Lung (tissue), 16 donors: ENCODE data around the gene MYOG. TPM values are rescaled to one million over a fixed set of nuclear protein-coding genes. Genes with fewer than 3 reads are reported as not detected.

Experiments used
- ATAC-seq: fragments of 200-7000 bp; cut with Tn5 transposase; one replicate; pipeline ENCODE4 v1.9.1; 2020; ENCODE audit warnings: moderate number of reproducible peaks; ENCODE audit not compliant: insufficient read depth, low FRiP score
- DNase-seq, 3 donors: peaks; one replicate each; pipeline ENCODE4 v3.0.0-alpha.2; 2013 to 2017
- H3K27ac ChIP-seq, 2 donors: one replicate each; pipeline ENCODE4 v1.5.1; 2013; ENCODE audit warnings: mild to moderate bottlenecking in 2 of 2, moderate library complexity in 2 of 2, control low read depth in 1 of 2, inconsistent platforms in 1 of 2, low read depth in 1 of 2, low read length in 1 of 2
- H3K27me3 ChIP-seq, 3 donors: one replicate each; pipeline ENCODE4 v1.5.1; 2013; ENCODE audit warnings: low read length in 2 of 3; ENCODE audit not compliant: control insufficient read depth in 3 of 3, insufficient read depth in 3 of 3
- H3K36me3 ChIP-seq, 4 donors: one replicate each; pipeline ENCODE4 v1.5.1; 2013; ENCODE audit warnings: low read length in 4 of 4, mild to moderate bottlenecking in 1 of 4, moderate library complexity in 1 of 4; ENCODE audit not compliant: control insufficient read depth in 4 of 4, insufficient read depth in 4 of 4
- H3K4me1 ChIP-seq, 5 donors: one replicate each; pipeline ENCODE4 v1.5.1; 2013; ENCODE audit warnings: low read length in 5 of 5, mild to moderate bottlenecking in 2 of 5, moderate library complexity in 1 of 5; ENCODE audit not compliant: control insufficient read depth in 5 of 5, insufficient read depth in 5 of 5
- H3K4me3 ChIP-seq: one replicate; pipeline ENCODE4 v1.5.1; 2013; ENCODE audit warnings: mild to moderate bottlenecking, control low read depth, moderate library complexity
- H3K9ac ChIP-seq, 2 donors: one replicate each; pipeline ENCODE4 v1.5.1; 2013; ENCODE audit warnings: low read length in 2 of 2, control low read depth in 1 of 2; ENCODE audit not compliant: insufficient read depth in 1 of 2
- H3K9me3 ChIP-seq, 4 donors: one replicate each; pipeline ENCODE4 v1.5.1; 2013; ENCODE audit warnings: low read length in 3 of 4, mild to moderate bottlenecking in 1 of 4, moderate library complexity in 1 of 4; ENCODE audit not compliant: control insufficient read depth in 4 of 4, insufficient read depth in 3 of 4
- WGBS, 2 donors: extraction: QIAGEN DNeasy Blood & Tissue Kit; methylation state at CpG; one replicate each; pipeline ENCODE4 v1.1.7; 2013; 5-methylcytosine and 5-hydroxymethylcytosine counted together
- long read RNA-seq, 5 donors: transcript quantifications; one replicate each; lab custom pipeline, GENCODE V29; 2026
- polyA plus RNA-seq, 2 donors: library from polyadenylated mRNA; stranded (reverse); fragments of 200-250 nt; gene quantifications; one replicate each; pipeline ENCODE4 v1.2.1, GENCODE V29; 2013
- total RNA-seq, 2 donors: library from RNA; depleted of rRNA in 1 of 2; stranded (reverse); fragments of >200 nt in 1 of 2; gene quantifications; one replicate each; pipeline ENCODE4 v1.2.1, GENCODE V29; 2014 to 2021
- TF ChIP-seq, protein P1 (sequence below): IDR thresholded peaks from 2 replicates; pipeline ENCODE4 v1.5.1; 2012; ENCODE audit warnings: mild to moderate bottlenecking; ENCODE audit errors: control extremely low read depth, extremely low read depth
- donor health status: control.
- donor health status: control.
- donor health status: Bipolar disorder and iron deficiency.
- donor health status: healthy.
- donor health status: DM: yes; HTN: yes; CAD: no.

The MYOG gene
- total RNA-seq (not detected), polyA plus RNA-seq (not detected)
- long read RNA-seq, donor 1 = 0 reads
- long read RNA-seq, donor 2 = 0 reads
- long read RNA-seq, donor 3 = 0 reads
- long read RNA-seq, donor 4 = 0 reads
- long read RNA-seq, donor 5 = 0 reads

DNA sequence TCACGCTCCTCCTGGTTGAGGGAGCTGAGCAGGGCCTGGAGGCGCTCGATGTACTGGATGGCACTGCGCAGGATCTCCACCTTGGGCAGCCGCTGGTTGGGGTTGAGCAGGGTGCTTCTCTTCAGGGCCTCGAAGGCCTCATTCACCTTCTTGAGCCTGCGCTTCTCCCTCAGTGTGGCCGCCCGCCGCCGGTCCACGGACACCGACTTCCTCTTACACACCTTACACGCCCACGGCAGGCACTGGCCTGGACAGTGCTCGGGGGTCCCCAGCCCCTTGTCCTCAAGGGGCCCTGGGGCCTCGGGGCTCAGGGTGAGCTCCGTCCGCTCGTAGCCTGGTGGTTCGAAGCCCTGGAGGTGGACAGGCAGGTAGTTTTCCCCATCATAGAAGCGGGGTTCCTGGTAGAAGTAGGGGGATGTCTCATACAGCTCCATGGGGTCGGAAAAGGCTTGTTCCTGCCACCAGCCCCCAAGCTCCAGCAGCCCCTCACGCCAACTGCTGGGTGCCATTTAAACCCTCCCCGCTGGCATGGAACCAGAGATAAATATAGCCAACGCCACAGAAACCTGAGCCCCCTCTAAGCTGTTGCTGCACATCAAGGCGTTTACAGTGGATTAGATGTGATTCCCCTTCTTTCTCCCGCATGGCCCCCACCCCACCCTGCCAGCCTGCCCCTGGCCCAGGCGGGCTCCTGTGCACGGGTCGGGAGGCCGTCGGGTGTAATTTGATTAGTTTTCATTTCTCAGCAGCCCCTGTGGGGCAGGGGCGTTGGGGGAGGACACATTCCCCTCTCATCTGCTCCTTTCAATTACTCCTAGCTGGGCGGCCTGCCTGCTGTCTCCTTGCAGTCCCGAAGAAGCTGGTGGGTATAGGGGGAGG is at the start of gene MYOG:
TSS of gene MYOG (minus strand) at position 485 of the 879 bp plus-strand sequence. CDS start at position 434, 51 bp downstream.
- H3K4me1 ChIP-seq = no peaks in the 10 kb centered on the region
- TF ChIP-seq, protein P1, sequence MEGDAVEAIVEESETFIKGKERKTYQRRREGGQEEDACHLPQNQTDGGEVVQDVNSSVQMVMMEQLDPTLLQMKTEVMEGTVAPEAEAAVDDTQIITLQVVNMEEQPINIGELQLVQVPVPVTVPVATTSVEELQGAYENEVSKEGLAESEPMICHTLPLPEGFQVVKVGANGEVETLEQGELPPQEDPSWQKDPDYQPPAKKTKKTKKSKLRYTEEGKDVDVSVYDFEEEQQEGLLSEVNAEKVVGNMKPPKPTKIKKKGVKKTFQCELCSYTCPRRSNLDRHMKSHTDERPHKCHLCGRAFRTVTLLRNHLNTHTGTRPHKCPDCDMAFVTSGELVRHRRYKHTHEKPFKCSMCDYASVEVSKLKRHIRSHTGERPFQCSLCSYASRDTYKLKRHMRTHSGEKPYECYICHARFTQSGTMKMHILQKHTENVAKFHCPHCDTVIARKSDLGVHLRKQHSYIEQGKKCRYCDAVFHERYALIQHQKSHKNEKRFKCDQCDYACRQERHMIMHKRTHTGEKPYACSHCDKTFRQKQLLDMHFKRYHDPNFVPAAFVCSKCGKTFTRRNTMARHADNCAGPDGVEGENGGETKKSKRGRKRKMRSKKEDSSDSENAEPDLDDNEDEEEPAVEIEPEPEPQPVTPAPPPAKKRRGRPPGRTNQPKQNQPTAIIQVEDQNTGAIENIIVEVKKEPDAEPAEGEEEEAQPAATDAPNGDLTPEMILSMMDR = no peak
- no peak within 1 kb of the TSS for H3K9ac ChIP-seq
- no peak within 1 kb of the TSS for H3K27ac ChIP-seq
- H3K27me3 ChIP-seq = peaks cover 0 to 3% (median 0%) of the 10 kb centered on the region in 3 donors
- H3K36me3 ChIP-seq = no peaks in the 10 kb centered on the region
- no peaks in the 10 kb centered on the region for H3K9me3 ChIP-seq
- DNase-seq = no peak
- no peak within 1 kb of the TSS for H3K4me3 ChIP-seq
- no peak for ATAC-seq
- WGBS, 2 donors = 93% methylated on average over 36 of the region's 36 CpGs

DNA sequence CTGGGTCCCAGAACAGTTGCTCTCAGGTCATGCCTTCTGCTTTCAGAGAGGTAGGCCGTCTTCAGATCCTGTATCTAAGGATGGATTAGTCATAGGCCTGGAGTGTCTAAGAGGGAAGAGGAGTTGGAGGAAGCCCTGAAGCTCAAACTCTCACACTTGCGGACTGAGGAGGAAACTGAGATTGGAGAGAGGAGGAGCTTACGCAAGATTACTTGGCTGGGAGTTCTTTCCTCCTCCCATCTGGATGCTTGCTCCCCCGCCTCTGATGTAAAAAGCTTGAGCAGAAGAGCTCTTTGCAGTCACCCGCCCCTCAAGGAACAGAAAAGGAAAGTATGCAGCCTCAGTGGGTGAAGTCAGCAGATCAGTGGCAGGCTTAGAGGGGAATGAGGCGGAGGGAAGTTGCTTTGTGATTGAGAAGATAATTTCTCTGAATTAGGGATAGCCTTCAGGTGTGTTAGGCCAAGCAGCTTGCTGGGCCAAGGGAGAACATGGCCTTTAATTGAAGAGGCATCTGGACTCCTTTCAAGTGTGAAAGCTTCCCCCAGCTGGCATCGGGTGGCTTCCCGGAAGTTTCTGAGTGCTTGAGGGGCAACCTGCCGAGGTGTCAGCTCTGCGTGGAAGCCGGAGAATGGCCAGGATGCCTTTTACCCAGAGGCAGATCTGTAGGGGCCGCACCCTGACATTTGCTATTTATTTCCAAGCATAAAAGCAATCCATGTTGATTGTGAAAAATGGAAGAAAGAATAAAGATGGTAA is 48.3 kb upstream of the MYOG start:
- peaks cover 0 to 12% (median 2%) of the 10 kb centered on the region in 5 donors for H3K4me1 ChIP-seq
- H3K27me3 ChIP-seq = peaks cover 0 to 2% (median 0%) of the 10 kb centered on the region in 3 donors
- H3K27ac ChIP-seq = no peak overlapping the region
- no peaks in the 10 kb centered on the region for H3K36me3 ChIP-seq
- DNase-seq (no peak), ATAC-seq (peak; percentile 69)
- 61 to 65% methylated on average over 12 of the region's 12 CpGs for WGBS, 2 donors
- no peaks in the 10 kb centered on the region for H3K9me3 ChIP-seq
- TF ChIP-seq, protein P1 = no peak
- H3K4me3 ChIP-seq = no peak overlapping the region
- no peak overlapping the region for H3K9ac ChIP-seq

DNA sequence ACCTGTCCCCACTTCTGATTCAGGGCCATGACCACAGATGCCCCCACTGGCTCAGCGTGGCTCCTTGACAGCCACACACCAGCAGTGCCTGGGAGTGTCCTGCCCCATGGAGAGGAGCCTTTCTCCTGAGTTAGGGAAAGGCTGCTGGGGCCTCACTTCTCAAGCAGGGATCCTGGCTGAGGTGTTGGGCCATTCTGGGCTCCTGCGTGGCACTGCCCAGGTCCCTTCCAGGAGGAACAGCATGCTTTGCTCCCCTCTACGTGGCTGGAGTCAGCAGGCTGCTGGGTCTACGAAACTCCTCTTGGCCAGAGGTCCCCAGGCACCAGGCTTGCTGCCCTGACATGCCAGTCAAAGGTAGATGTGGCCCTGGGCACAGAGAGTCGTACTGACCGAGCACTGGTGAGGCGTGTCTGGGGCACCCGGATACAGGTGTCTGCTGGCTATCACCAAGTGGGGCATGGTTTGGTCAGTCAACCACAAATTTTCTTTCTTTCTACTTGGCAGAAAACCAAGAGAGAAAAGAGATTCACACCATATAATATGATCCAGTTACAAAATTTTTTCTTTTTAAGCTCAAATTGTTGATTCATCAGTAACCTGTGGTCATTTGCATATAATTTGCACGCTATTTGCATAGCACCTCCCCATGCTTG is 45.9 kb upstream of the MYOG start:
- H3K36me3 ChIP-seq = no peaks in the 10 kb centered on the region
- H3K27me3 ChIP-seq = peaks cover 0 to 5% (median 0%) of the 10 kb centered on the region in 3 donors
- peaks cover 0 to 31% (median 2%) of the 10 kb centered on the region in 5 donors for H3K4me1 ChIP-seq
- WGBS, 2 donors = 86 to 87% methylated on average over 9 of the region's 9 CpGs
- TF ChIP-seq, protein P1 = no peak
- H3K9ac ChIP-seq = no peak overlapping the region
- no peak for DNase-seq
- no peaks in the 10 kb centered on the region for H3K9me3 ChIP-seq
- no peak for ATAC-seq
- no peak overlapping the region for H3K27ac ChIP-seq
- no peak overlapping the region for H3K4me3 ChIP-seq
